ENCODE measurements around the gene EHD1.

The EHD1 gene

DNA sequence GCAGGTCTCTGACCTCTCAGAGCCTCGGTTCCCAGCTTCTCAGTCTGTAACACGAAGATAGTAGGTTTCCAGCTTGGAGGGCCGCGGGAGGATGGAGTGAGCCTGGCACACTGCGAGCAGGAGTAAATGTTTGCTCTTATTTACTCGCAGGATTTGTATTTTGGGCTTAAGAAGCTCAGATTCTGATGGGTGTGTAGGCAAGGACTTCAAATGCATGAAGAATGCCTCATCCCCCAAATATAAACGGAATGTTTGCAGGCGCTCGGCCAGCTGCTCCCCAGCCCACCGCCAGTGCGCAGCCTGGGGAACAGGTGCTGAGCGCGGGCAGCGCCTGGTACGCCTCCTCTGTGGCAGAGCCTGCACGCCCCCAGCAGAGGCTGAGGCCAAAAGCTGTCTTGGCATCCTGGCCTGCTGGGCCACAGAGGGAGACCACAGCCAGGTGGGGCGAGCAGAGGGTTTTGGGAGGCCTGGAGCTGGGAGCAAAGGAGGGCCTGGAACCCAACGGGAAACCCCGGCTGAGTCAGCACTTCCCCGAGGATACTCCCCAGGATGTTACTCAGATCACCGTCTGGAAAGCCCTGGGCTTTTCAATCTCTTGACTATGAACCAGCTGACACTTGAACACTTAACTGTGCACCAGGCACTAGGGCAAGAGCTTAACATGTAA is 9.4 kb downstream of the EHD1 start:
- Histone ChIP-seq H3K36me3 (ENCODE audit: control insufficient read depth, insufficient read depth, low read length) (peaks cover 33% of the 10 kb centered on the region), H3K27me3 (replicated peaks; ENCODE audit: control insufficient read depth, insufficient read depth, low read length) (no peaks in the 10 kb centered on the region), H3K4me3 (replicated peaks; ENCODE audit: low read depth, low read length) (no peak overlapping the region)
- TF ChIP-seq, protein P1, sequence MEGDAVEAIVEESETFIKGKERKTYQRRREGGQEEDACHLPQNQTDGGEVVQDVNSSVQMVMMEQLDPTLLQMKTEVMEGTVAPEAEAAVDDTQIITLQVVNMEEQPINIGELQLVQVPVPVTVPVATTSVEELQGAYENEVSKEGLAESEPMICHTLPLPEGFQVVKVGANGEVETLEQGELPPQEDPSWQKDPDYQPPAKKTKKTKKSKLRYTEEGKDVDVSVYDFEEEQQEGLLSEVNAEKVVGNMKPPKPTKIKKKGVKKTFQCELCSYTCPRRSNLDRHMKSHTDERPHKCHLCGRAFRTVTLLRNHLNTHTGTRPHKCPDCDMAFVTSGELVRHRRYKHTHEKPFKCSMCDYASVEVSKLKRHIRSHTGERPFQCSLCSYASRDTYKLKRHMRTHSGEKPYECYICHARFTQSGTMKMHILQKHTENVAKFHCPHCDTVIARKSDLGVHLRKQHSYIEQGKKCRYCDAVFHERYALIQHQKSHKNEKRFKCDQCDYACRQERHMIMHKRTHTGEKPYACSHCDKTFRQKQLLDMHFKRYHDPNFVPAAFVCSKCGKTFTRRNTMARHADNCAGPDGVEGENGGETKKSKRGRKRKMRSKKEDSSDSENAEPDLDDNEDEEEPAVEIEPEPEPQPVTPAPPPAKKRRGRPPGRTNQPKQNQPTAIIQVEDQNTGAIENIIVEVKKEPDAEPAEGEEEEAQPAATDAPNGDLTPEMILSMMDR (IDR thresholded peaks at IDR 0.05; ENCODE audit: insufficient read depth, low read length, poor library complexity, severe bottlenecking) = no peak
- peak; percentile 61 for DNase-seq (ENCODE audit: extremely low read depth, insufficient read length)

DNA sequence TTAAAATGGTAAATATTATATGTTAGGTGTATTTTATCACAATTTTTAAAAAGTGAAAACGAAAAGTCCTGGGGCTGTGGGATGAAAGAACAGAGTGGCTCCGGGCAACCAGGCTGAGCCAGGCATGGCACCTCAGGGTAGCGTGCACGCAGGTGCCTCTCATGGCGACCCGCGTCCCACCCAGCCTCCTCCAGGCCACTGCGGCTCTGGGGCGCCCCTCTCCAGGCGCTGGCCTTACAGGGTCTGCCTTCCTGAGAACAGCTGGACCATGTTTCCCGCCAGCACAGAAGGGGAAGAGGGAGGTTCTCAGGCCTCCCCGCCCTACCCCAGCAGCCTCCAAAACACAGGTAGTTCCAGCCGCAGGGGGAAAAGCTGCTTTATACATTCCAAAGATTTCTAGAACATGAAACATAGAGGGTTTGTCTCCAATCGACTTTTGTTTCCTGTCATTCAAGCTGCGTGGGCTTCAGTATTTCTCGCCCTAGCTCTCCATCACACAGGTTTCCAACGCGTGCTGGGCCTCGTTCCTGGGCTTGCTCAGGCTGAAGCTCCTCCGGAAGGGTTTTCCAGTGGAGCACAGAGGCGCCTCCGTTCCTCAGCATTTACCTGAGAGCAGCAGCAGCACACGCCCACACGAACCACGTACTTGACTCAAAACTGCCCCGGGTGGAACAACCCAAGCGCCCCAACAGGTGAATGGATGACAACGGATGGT is 10.5 kb downstream of the EHD1 start:
- H3K36me3 ChIP-seq (ENCODE audit: control insufficient read depth, insufficient read depth, low read length) = peaks cover 32% of the 10 kb centered on the region

DNA sequence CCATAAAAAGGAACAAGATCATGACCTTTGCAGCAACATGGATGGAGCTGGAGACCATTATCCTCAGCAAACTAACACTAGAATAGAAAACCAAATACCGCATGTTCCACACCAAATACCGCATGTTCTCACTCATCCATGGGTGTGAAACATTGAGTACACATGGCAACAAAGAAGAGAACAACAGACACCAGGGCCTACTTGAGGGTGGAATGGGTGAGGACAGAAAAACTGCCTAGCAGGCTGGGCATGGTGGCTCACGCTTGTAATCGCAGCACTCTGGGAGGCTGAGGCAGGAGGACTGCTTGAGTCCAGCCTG is 12.3 kb downstream of the EHD1 start:
- no peak overlapping the region; the same call in 1 of the 2 replicates for H3K4me3 ChIP-seq (replicated peaks; ENCODE audit: low read depth, low read length)

More for the DNA sequence above, 10.5 kb downstream of the EHD1 start:
- Histone ChIP-seq H3K27me3 (replicated peaks; ENCODE audit: control insufficient read depth, insufficient read depth, low read length) (no peaks in the 10 kb centered on the region), H3K4me3 (replicated peaks; ENCODE audit: low read depth, low read length) (no peak overlapping the region)
- TF ChIP-seq, protein P1 (IDR thresholded peaks at IDR 0.05; ENCODE audit: insufficient read depth, low read length, poor library complexity, severe bottlenecking) = no peak
- DNase-seq (ENCODE audit: extremely low read depth, insufficient read length) = no peak

DNA sequence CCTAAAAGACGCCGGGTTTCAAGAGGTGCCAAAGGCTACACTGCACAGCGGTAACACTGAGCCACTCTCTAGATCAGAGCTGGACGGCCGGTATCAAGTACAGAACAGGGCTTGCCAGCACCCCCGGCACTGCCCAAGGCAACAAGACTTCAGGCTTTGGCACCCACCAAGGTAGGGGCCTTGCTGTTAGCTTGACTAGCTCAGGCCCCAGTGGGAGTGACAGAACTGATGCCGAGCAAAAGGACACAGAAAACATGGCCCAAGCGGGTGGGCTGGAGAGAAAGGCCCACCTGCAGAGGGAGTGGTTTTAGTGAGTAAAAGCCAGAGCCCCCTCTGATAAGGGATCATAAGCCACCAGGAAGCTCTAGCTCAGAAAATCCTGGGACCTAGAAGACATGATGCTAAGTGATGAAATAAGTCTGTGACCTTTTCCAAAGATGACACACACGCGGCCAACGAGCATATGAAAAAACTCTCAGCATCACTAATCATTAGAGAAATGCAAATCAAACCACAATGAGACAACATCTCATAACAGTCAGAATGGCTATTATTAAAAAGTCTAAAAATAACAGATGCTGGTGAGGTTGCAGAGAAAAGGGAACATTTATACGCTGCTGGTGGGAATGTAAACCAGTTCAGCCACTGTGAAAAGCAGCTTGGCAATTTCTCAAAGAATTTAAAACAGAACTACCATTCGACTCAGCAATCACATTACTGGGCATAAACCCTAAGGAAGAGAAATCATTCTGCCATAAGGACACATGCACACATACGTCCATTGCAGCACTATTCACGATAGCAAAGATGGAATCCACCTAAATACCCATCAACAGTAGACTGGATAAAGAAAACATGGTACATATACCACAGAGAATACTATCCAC is 12.9 kb downstream of the EHD1 start:
- Histone ChIP-seq H3K4me3 (replicated peaks; ENCODE audit: low read depth, low read length) (peak overlapping the region; percentile 43), H3K36me3 (ENCODE audit: control insufficient read depth, insufficient read depth, low read length) (peaks cover 22% of the 10 kb centered on the region), H3K27me3 (replicated peaks; ENCODE audit: control insufficient read depth, insufficient read depth, low read length) (no peaks in the 10 kb centered on the region)
- peak; percentile 71 for DNase-seq (ENCODE audit: extremely low read depth, insufficient read length)
- TF ChIP-seq, protein P1 (IDR thresholded peaks at IDR 0.05; ENCODE audit: insufficient read depth, low read length, poor library complexity, severe bottlenecking) = no peak

More for the DNA sequence above, 12.3 kb downstream of the EHD1 start:
- H3K27me3 ChIP-seq (replicated peaks; ENCODE audit: control insufficient read depth, insufficient read depth, low read length) = no peaks in the 10 kb centered on the region
- TF ChIP-seq, protein P1 (IDR thresholded peaks at IDR 0.05; ENCODE audit: insufficient read depth, low read length, poor library complexity, severe bottlenecking) = no peak
- peaks cover 26% of the 10 kb centered on the region for H3K36me3 ChIP-seq (ENCODE audit: control insufficient read depth, insufficient read depth, low read length)
- DNase-seq (ENCODE audit: extremely low read depth, insufficient read length) = no peak

DNA sequence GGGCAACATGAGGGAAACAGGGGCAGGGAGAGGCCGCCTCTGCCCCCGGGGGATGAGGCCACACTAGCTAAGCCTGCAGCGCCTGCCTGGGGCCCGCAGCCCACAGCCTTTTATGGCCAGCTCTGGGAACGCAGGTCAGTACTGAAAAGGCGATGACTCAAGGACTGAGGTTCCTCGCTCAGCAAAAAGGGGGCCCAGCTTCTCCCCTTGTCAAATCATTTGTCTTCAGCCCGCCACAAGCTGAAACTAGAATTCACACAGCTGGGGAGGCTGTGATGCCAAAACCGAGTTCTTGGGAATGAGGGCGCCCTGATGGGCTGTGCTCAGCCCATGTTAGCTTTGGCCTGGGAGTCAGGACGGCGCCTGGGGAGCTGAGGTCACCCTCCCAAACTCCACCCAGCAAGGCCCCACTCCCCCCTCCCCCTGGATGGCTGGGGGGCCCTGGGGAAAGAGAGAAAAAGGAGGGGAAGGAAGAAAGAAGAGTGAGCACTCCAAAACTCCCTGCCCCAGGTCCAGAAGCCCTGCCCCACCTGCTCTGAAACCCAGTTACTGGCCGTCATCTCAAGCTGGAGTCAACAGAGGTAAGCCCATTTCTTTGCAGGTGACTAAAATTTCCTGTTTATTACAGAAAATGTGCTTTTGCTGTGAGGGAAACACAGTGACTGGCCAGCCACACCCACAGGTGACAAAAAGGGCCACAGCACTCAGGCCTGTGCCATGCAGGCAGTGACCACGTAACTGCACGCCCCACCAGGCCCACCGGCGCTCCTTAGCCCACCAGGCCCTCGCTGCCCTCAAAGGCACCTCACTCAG is 13.7 kb downstream of the EHD1 start:
- DNase-seq (ENCODE audit: extremely low read depth, insufficient read length) = peak; percentile 70
- H3K36me3 ChIP-seq (ENCODE audit: control insufficient read depth, insufficient read depth, low read length) = peaks cover 20% of the 10 kb centered on the region
- H3K27me3 ChIP-seq (replicated peaks; ENCODE audit: control insufficient read depth, insufficient read depth, low read length) = no peaks in the 10 kb centered on the region
- TF ChIP-seq, protein P1 (IDR thresholded peaks at IDR 0.05; ENCODE audit: insufficient read depth, low read length, poor library complexity, severe bottlenecking) = no peak
- peak overlapping the region; percentile 43 for H3K4me3 ChIP-seq (replicated peaks; ENCODE audit: low read depth, low read length)

Measured in GM06990 (cell line).